Heart right ventricle (tissue), 16 donors: Measurements from ENCODE around the gene FAM3C. TPM values are rescaled to one million over a fixed set of nuclear protein-coding genes. Genes with fewer than 3 reads are reported as not detected.

Experiments used
- ATAC-seq, 8 donors: fragments of 200-7000 bp; cut with Tn5 transposase; one replicate each; pipeline ENCODE4 v1.9.1; 2020; ENCODE audit warnings: mild to moderate bottlenecking in 8 of 8, moderate library complexity in 8 of 8, moderate number of reproducible peaks in 1 of 8
- DNase-seq, 2 donors: peaks; one replicate each; pipeline ENCODE4 v3.0.0-alpha.2; 2020
- H3K27ac ChIP-seq, 10 donors: fragments of 200-600 bp; sonication (generic) in 2 of 10; one replicate each; pipeline versions ENCODE4 v1.5.0 to v1.8.0; 2020 to 2022; ENCODE audit warnings: mild to moderate bottlenecking in 3 of 10
- H3K27me3 ChIP-seq, 7 donors: fragments of 200-600 bp; one replicate each; pipeline ENCODE4 v1.8.0; 2021 to 2022; ENCODE audit warnings: mild to moderate bottlenecking in 2 of 7
- H3K36me3 ChIP-seq, 9 donors: fragments of 200-600 bp; sonication (generic) in 1 of 9; one replicate each; pipeline versions ENCODE4 v1.5.0 to v1.8.0; 2020 to 2022; ENCODE audit warnings: mild to moderate bottlenecking in 2 of 9
- H3K4me1 ChIP-seq, 9 donors: fragments of 200-600 bp; sonication (generic) in 1 of 9; one replicate each; pipeline versions ENCODE4 v1.5.0 to v1.8.0; 2020 to 2022; ENCODE audit warnings: mild to moderate bottlenecking in 4 of 9
- H3K4me3 ChIP-seq, 10 donors: fragments of 200-600 bp; sonication (generic) in 2 of 10; one replicate each; pipeline versions ENCODE4 v1.5.0 to v1.8.0; 2020 to 2022; ENCODE audit warnings: mild to moderate bottlenecking in 7 of 10, moderate library complexity in 2 of 10
- H3K9me3 ChIP-seq, 11 donors: fragments of 200-600 bp in 10 of 11; sonication (generic) in 2 of 11; one replicate each; pipeline versions ENCODE4 v1.5.0 to v1.8.0; 2013 to 2022; ENCODE audit warnings: mild to moderate bottlenecking in 2 of 11, control low read depth in 1 of 11, moderate library complexity in 1 of 11
- CTCF ChIP-seq, 9 donors: fragments of 200-600 bp; sonication (generic) in 2 of 9; IDR thresholded peaks; one replicate each; pipeline versions ENCODE4 v1.5.0 to v1.8.0; 2021 to 2022; ENCODE audit warnings: antibody characterized with exemption in 9 of 9, mild to moderate bottlenecking in 5 of 9, moderate library complexity in 1 of 9
- WGBS, 2 donors: extraction: QIAGEN DNeasy Blood & Tissue Kit; methylation state at CpG; one replicate each; pipeline ENCODE4 v1.1.7; 2013; ENCODE audit warnings: inconsistent platforms in 1 of 2; 5-methylcytosine and 5-hydroxymethylcytosine counted together
- intact Hi-C, 10 donors: fragments of 100-400 bp; cut with DNase I; formaldehyde crosslinking; loops; one replicate each; pipeline versions ENCODE4 v1.11.1 to v1.14.2; 2022
- polyA plus RNA-seq, 2 donors: library from polyadenylated mRNA; stranded (reverse); fragments of 200-250 nt; gene quantifications; one replicate each; pipeline ENCODE4 v1.2.3, GENCODE V29; 2013
- total RNA-seq, 10 donors: library from RNA; stranded (reverse); fragmentation: NEBNext Ultra II Directional in 3 of 10; extraction: Animal tissue kit (Norgen Biotek cat#: 25700) in 3 of 10; gene quantifications; one replicate each; pipeline versions ENCODE4 v1.2.1 to v1.2.4, GENCODE V29; 2021 to 2023
- donor health status: Arrhythmogenic right ventricular cardiomyopathy.
- donor health status: ischemic (EF 13 %, LVEDD 7.1; RV severe dilation, severe dysfunction).
- donor health status: healthy with polysubstance abuse.
- donor health status: DM: no; HTN: yes; CAD: no.
- donor health status: DM: no; HTN: no; CAD: no.
- donor health status: ischemic (EF 25% LVEDD 6.9; RV normal size, moderate dysfunction).
- donor health status: ischemic (EF 25% LVEDD 5.7; RV mildly dilated, moderate dysfunction).
- donor health status: healthy.
- donor health status: DM: yes; HTN: yes; CAD: no.
- donor health status: Ischemic cardiomyopathy.
- donor health status: ischemic (EF 35%, LVEDD 5.7; RV mildly dilated, moderate dysfunction).
- donor health status: nonischemic (EF 11% LVEDD 7.7; RV severe dilation, severe dysfunction).
- donor health status: DM: yes; HTN: yes; CAD: no.
- donor health status: PGD.
- donor health status: ischemic (EF 29% LVEDD 5.4; RV normal size, mild dysfunction).
- donor health status: nonischemic (EF 23%, LVEDD 6.1; RV moderate dilation, normal function).

The FAM3C gene
- total and polyA plus RNA-seq, 12 donors, result 16.5 to 60.8 (median 43.0) TPM

GRCh38 chr7:121304102-121304658 lies 91.9 kb downstream of the FAM3C start:
- DNase-seq (no peak), ATAC-seq (no peak)
- intact Hi-C loops, result no loop called here
- H3K27me3 ChIP-seq, result no peaks in the 10 kb centered on the region
- no peaks in the 10 kb centered on the region for H3K36me3 ChIP-seq
- no peak overlapping the region for H3K27ac ChIP-seq
- TF ChIP-seq CTCF (IDR thresholded peaks at IDR 0.05), result no peak
- H3K9me3 ChIP-seq, result no peaks in the 10 kb centered on the region
- WGBS, 2 donors, result 98 to 100% methylated on average over 1 of the region's 1 CpG
- no peak overlapping the region for H3K4me3 ChIP-seq
- H3K4me1 ChIP-seq, result no peaks in the 10 kb centered on the region

GRCh38 chr7:121303422-121304101 lies 92.5 kb downstream of the FAM3C start:
- no peak for TF ChIP-seq CTCF (IDR thresholded peaks at IDR 0.05)
- WGBS, 2 donors, result 90 to 91% methylated on average over 6 of the region's 6 CpGs

GRCh38 chr7:121302214-121302745 lies 93.8 kb downstream of the FAM3C start:
- Histone ChIP-seq H3K4me1 (no peaks in the 10 kb centered on the region), H3K27ac (no peak overlapping the region), H3K9me3 (no peaks in the 10 kb centered on the region), H3K36me3 (peaks cover 0 to 2% (median 0%) of the 10 kb centered on the region in 9 donors), H3K4me3 (no peak overlapping the region), H3K27me3 (no peaks in the 10 kb centered on the region)
- 92 to 94% methylated on average over 8 of the region's 8 CpGs for WGBS, 2 donors
- no peak for TF ChIP-seq CTCF (IDR thresholded peaks at IDR 0.05)
- intact Hi-C loops, result no loop called here
- no peak for ATAC-seq
- no peak for DNase-seq

More at GRCh38 chr7:121303422-121304101, 92.5 kb downstream of the FAM3C start:
- intact Hi-C loops, result no loop called here
- Histone ChIP-seq H3K9me3 (no peaks in the 10 kb centered on the region), H3K27me3 (no peaks in the 10 kb centered on the region), H3K4me1 (no peaks in the 10 kb centered on the region), H3K36me3 (no peaks in the 10 kb centered on the region), H3K27ac (no peak overlapping the region), H3K4me3 (no peak overlapping the region)
- no peak for DNase-seq
- ATAC-seq, result no peak

GRCh38 chr7:121301446-121302213 lies 94.5 kb downstream of the FAM3C start:
- intact Hi-C loops, result no loop called here
- Histone ChIP-seq H3K4me3 (no peak overlapping the region), H3K27me3 (no peaks in the 10 kb centered on the region), H3K9me3 (no peaks in the 10 kb centered on the region), H3K4me1 (no peaks in the 10 kb centered on the region), H3K27ac (no peak overlapping the region), H3K36me3 (peaks cover 0 to 8% (median 0%) of the 10 kb centered on the region in 9 donors)
- ATAC-seq (no peak), DNase-seq (no peak)
- TF ChIP-seq CTCF (IDR thresholded peaks at IDR 0.05), result no peak
- 78 to 81% methylated on average over 9 of the region's 9 CpGs for WGBS, 2 donors
